Measurements from ENCODE around the gene ALDH3B1.
"Not testable (repeated sequence)": the region's sequence is repeated elsewhere in the genome, so short reads cannot be mapped to it uniquely, and the experiment has no call there.

The ALDH3B1 gene, protein sequence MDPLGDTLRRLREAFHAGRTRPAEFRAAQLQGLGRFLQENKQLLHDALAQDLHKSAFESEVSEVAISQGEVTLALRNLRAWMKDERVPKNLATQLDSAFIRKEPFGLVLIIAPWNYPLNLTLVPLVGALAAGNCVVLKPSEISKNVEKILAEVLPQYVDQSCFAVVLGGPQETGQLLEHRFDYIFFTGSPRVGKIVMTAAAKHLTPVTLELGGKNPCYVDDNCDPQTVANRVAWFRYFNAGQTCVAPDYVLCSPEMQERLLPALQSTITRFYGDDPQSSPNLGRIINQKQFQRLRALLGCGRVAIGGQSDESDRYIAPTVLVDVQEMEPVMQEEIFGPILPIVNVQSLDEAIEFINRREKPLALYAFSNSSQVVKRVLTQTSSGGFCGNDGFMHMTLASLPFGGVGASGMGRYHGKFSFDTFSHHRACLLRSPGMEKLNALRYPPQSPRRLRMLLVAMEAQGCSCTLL

DNA sequence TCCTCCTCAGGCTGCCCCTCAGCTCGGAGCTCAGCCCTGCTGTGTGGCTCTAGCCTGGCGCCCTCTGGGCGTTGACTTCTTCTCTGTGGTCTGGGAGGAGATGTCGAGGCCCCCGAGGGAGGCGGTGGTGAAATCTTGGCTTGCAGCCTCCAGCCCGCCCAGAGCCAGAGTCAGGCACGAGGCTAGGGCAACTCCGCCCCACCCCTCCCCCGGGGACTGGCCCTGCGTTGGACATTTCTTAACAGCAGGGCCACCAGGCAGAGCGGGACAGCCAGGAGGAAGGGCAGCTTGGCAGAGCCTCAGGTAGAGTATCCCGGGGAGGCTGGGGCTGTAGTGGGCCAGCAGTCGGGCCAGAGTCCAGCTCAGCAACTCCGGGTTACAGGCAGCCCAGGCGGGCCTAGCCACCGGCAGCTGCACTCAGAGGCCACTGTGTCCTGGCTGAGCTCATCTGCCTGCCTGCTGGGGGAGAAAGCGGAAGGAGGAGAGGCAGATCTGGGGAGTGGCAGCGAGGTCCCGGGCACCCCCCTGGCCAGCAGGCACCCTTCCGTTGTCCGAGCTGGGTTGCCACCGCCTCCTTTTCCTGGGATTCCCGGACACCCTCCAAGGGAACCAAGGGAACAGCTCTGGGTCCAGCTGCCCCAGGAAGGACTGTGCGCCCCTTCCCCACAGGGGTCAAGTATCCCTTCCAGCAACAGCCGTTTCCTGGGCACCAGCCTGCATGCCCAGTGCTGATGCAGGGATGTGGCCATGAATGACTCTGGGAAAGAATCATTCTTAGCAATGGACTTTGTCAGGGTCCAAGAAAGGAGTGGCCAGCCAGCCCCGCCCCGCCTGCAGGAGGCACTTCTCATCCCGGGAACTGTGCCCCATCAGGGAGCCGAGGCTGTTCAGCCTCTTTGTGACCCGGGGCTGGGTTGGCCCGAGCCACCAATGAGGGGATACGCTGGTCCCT is at the start of gene ALDH3B1:
Gene ALDH3B1, plus strand, starts transcription at position 238 of the 952 bp plus-strand sequence. CDS start 4,971 bp downstream, outside the sequence.
- DNase-seq, result peak; percentile 15

DNA sequence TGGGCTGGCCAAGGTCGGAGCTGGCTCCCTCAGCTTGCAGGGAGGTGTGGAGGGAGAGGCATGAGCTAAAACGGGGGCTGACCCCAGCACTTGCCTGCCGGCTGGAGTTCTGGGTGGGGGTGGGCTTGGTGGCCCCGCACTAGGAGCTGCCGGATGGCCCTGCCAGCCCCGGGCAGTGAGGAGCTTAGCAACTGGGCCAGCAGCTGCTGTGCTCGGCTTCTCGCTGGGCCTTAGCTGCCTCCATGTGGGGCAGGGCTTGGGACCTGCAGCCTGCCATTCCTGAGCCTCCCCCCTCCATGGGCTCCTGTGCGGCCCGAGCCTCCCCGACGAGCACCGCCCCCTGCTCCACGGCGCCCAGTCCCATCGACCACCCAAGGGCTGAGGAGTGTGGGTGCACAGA is 46.9 kb upstream of the ALDH3B1 start:
- not testable (repeated sequence) for DNase-seq

DNA sequence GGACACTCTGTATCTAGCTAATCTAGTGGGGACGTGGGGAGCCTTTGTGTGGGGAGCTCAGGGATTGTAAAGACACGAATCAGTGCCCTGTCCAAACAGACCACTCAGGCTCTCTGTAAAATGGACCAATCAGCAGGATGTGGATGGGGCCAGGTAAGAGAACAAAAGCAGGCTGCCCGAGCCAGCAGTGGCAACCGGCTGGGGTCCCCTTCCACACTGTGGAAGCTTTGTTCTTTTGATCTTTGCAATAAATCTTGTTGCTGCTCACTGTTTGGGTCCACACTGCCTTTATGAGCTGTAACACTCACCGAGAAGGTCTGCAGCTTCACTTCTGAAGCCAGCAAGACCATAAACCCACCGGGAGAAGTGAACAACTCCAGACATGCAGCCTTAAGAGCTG is 46.2 kb upstream of the ALDH3B1 start:
- not testable (repeated sequence) for DNase-seq

DNA sequence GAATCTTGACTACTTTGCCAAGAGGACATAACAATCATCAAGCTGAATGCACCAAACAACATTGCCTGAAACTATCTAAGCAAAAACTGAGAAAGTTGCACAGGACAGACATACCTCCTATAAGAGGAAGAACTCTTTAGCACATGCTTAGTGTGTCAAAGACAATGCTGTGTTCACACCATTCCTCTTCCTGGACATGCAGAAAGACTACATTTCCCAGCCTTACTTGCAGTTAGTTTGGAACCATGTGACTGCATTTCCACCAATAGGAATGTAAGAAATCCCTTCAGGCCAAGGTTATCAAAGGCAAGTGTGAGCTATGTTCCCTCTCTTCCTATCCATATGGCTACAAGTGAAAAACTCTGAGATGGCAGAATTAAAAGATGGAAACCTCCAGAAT is 45.4 kb upstream of the ALDH3B1 start:
- not testable (repeated sequence) for DNase-seq

DNA sequence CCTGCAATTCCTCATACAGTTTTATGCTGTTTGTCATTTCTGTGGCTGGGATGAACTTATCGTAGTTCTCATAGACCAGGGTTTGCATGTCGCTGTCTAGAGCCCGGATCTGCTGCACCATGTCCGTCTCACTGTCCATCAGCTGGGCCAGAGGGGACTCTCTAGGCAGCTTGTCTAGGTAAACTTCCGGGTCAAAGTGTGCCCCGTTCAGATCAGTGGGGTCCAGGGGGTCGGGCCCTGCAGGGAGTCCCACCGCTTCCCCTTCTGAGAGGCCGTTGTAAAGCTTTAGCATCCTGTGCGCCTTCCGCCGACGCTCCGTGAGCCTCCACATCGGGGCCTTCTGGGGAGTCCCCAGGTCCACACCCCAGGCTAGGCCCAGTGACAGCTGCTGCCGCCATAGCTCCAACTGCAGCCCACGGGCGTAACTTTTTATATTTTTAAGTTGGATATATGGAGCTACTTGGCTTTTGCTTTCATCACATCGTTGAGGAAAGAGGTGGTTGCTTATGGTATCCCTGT is 44.2 kb upstream of the ALDH3B1 start:
- not testable (repeated sequence) for DNase-seq

DNA sequence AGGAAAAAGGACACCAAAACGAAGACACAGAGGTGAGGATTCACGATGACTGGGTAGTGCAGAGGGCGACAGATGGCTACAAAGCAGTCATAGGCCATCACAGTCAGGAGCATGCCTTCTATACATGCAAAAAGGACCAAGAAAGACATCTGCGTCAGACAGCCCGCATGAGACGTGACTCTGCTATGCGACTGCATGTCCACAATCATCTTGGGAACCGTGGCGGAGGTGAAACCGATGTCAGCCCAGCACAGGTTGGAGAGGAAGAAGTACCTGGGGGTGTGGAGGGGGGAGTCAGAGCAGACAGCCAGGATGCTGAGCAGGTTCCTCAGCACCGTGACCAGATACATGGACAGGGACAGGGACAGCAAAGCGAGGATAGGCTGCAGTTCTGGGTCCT is 35.4 kb upstream of the ALDH3B1 start:
- DNase-seq, result not testable (repeated sequence)

DNA sequence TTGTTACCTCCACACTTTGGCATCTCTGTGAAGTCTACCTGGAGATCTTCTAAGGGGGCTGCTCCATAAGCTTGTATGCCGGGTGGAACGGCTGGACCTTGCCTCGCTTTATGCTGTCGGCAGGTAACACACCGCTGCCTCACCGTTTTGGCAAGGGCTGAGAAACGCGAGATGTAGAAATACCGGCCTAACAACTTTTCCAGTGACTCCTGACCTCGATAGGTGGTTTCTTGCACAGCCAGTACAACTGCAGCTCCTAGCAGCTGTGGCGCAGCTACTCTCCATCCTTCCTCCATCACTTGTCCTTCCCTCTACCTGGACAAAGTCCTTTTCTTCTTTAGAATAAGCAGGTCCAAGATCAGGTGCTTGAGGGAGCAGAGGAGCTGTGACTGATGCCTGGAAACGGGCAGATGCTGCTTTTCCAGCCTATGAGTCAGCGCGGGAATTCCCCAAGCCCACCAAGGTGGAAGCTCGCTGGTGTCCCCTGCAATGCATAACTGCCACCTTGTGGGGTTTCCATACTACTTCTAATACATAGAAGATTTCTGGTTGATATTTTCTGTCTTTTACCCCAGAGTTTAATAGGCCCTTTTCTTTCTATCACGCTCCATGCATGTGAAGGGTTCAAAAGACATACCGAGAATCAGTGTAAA is 31.2 kb upstream of the ALDH3B1 start:
- DNase-seq, result not testable (repeated sequence)

DNA sequence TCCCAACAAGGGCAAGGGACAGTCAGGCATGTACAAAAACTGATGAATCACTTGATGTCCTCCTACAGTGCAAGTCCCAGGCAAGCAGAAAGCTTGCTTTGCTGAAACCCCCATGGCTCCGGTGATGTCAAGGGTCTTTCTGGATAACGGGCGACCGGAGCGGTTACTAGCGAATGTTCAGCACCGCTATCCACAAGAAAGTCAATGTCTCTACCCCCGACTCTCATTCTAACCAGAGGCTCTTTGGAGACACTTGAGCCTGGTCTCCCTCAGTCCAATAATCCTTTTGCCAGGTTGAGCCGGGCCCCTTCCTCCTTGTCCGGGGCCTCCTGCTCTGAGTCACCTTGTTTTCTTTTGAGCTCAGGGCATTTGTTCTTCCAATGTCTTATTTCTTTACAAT is 28.9 kb upstream of the ALDH3B1 start:
- DNase-seq, result not testable (repeated sequence)

DNA sequence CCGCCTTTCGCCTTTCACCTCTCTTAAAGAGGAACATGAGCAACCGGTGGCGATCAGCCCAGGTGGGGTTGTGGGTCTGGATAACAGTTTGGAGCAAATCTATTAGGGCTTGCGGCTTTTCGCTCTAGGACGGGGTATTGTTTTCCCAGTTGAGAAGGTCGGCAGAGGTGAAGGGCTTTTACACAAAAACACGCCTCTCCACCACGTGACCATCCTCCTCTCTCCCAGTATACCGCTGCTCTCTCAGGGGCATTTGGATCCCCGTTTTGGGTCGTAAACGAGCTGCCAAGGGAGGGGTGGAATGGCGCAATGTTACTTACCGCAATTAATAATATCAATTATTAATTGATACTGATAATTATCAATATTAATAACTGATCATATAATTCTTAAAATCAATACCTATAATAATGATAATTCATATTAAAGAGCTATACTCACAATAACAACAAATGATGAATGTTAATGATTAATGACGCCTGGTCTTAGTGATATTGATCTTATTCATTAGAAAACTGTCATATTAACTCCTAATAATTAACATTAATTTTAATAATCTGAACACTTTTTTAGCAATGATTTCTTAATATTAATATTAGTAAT is 27.8 kb upstream of the ALDH3B1 start:
- DNase-seq, result not testable (repeated sequence)

DNA sequence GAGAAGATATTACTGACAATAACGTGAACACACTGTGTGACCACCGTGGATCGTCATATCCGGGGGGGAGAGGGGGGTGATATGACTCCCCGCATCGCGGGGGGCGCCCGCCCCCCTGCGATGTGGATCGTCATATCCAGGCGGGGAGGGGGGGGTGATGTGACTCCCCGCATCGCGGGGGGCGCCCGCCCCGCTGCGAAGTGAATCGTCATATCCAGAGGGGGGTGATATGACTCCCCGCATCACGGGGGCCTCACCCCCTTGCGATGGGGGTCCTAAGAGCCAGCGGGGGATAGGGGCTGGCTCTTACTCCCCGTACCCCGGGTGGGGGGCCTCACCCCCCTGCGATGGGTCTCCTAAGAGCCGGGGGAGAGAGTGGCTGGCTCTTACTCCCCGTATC is 26.2 kb upstream of the ALDH3B1 start:
- no peak for DNase-seq

DNA sequence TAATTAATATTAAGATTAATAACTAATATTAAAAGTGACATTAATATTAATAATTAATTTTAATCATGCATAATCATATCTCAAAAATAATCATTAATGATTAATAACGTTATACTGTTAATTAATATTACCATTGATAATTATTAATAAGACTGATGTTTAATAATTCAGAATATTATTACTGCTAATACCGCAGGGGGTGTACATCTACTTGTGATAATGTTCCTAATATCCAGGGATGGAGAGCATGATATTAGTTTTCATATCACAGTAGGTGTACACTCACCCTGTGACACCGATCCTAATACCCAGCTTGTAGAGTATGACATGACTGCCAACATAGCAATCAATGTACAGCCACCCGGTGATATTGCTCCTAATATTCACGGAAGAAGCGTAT is 24.8 kb upstream of the ALDH3B1 start:
- DNase-seq, result not testable (repeated sequence)

DNA sequence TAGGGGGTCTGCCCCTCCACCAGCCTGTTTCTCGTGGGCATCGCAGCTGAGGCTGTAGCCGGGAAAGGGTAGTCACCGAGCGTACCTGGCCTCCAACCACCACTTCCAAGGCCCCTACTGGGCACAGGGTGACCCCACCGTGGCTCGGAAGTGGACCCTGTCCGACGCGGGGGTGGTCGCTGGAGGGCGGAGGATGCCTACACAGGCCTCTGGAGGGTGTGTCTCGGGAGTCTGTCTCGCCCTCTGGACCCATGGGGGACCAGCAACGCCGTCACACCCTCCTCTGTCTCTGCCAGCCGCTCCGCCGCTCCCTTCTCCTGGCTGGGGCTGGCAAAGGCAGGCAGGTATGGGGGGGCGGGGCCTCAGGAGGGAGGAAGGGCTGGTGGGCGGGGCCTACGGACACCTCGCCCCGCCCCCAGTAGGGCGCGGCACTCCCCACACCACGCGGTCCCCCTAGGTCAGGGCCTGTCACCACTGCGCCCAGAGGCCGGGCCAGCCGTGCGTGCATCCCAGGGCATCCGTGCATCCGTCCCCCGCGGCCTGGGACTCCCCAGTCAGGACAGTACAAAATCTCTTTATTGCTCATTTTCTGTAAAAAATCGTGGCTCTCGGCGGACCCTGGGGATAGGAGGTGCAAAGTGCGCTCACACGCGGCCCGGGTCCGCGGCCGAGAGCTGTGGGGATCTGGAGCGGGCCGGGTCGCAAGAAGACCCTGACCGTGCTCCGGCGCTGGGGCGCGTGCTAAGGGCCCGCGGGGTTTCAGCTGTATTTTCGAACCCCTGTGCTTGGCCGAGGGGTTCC is 19.4 kb upstream of the ALDH3B1 start:
- not testable (repeated sequence) for DNase-seq

DNA sequence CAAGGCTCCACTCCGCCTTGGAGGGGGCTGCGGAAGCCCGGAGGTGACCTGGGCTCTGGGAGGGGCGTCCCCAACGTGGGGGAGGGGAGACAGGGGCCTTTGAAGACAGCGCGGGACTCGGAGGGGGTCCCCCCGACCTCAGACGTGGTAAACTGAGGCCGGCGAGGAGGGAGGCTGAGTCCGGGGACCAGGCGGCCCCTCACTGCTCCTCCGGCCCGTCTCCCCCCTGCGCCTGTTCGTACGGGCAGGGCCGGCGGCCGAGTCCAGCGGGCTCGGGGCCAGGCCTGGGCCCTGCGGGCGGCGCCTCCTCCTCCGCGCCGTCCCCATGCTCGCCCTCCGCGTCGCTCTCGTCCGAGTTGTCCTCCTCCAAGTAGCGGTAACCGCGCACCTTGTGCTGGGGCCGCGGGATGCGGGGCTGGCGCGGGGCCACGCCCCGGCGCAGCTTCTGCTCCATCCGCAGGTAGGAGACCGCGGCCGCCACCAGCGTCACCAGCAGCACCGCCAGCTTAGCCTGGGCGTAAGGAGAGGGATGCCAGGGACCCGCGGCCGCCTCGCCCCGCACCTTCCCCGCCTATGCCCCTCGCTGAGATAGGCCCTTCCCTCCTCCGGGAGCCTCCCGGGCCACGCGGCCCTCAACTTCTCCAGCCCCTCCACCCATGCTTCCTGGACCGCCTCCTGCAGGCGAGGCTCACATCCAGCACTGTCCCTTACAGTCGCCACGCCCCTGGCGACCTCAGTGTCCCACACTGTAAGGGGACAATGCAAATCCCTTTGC is 18.6 kb upstream of the ALDH3B1 start:
- DNase-seq, result not testable (repeated sequence)

DNA sequence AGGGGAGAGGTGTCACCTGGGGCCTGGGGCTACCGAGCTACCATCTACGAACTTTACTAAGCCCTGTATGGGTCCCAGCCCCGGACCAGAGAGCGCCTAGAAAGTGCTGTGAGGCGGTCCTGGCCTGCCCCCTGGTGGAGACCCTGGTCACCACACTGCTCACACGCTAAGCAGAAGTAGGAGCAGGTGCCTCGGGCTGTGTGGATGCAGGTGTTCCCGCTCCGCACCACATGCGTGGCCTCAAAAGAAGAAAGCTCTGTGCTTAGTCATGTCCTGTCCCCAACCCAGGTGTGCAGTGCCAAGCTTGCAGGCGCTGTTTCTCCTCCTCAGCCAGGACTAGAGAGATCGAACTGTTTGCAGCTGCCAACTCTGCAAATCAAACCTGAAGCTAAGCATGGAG is 16.3 kb upstream of the ALDH3B1 start:
- DNase-seq, result peak; percentile 60

DNA sequence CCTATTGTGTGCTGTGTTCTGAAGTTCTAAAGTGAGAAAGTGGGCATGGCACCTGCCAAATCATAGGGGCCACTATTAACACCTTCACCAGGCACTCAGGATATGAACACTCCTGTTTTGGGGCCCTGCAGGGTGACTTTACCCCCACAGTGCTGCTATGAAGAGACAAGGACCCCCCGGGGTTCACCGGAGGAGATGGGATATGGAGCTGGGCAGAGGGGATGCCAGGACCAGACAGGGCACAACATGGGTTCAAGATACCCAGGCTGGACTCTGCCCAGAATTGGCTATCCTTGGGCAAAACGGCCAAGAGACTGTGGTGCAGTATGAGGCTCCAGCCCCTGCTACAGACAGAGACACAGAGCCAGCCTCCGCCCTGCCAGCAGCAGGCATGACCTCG is 15.7 kb upstream of the ALDH3B1 start:
- not testable (repeated sequence) for DNase-seq

DNA sequence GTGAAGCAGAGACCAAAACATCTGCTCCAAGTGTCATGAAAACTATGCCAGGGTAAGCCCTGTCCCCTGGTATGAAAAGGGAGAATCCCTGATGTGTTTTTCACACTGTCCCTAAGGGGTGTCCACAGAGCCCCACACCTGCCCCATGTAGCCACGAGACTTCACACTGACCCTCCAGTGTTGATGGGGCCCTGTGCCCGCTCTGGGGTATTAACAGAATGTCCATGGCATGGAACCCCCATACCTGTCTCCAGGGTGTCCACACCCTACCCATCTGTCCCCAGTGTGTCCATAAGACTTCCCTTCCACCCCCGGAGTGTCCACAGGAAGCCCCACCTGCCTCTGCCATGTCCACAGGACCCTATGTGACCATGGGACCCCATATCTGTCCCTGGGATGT is 15.0 kb upstream of the ALDH3B1 start:
- DNase-seq, result not testable (repeated sequence)

DNA sequence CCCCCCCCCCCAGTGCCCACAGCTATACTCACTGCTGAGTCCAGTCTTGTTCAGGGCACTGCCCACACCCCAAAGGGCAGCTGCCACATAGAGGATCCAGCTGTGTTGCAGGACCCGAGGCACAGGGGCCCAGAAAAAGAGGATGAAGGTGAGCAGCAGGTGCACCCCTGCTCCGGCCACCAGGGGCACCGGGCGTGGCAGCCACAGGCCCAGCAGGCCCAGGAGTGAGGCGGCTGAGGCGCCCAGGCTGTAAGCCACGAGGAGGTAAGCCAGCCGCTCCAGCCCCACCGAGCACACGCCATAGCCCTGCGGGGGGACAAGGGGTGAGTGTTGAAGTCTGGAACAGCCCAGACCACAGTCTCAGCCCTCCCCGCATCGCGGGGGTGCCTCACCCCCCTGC is 14.5 kb upstream of the ALDH3B1 start:
- DNase-seq, result not testable (repeated sequence)

DNA sequence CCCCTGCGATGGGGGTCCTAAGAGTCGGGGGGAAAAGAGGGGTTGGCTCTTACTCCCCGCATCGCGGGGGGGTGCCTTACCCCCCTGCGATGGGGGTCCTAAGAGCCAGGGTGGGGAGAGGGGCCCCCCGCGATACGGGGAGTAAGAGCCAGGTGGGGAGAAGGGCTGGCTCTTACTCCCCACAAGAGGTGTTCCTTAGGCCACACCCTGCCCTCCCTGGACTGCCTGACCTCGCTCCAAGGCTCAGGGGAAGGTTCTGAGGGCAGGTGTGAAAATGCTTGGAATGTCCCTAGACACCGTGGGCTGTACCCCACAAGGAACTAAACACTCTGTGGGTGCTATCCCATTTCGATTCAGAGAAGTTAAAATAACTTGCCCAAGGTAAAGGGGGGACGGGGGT is 14.1 kb upstream of the ALDH3B1 start:
- DNase-seq, result no peak

DNA sequence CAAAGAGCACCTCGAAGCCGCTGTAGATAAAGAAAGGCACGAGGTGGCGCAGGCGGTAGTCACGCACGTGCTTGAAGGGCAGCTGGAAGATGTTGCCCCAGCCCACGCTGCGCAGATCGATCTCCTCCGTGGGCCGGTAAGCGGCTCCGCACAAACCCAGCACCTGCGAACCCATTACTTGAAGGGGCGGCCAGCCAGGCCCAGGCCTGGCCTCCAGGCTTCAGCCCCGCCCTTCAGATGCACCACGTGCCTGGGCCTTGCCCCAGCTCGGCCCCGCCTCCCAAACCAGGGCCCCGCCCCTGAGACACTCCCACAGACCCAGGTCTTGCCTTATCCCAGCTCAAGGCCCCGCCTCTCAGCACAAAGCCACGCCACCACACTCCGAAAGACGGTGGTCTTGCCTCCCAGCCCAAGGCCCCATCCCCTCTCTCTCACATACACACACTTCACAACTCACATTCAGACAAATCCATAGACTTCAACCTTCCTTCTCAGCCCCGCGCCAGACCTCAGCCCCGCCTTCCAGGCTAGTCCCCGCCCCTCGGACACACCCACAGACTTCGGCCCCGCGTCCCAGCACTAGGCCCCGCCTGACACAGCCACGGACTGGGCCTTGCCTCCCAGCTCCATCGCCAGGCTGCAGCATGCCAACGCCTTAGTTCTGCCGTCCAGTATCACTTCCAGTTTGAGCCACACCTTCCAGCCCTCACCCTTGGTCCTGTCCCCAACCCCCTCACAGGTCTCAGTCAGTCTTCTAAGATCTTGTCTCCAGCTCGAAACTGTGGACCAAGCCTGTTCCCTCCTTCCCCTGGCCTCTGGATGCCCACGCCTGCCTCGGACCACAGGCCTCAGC is 13.3 kb upstream of the ALDH3B1 start:
- DNase-seq, result peak; percentile 42
